Epithelial cell of proximal tubule (primary cell): ENCODE measurements around the gene PER2. TPM values are rescaled to one million over a fixed set of nuclear protein-coding genes. Genes with fewer than 3 reads are reported as not detected.
"Not testable (repeated sequence)": the region's sequence is repeated elsewhere in the genome, so short reads cannot be mapped to it uniquely, and the experiment has no call there.

Source experiments
- DNase-seq: peaks from one replicate; pipeline ENCODE4 v3.0.0-alpha.2; 2011; ENCODE audit warnings: low read depth
- H3K4me3 ChIP-seq: 2 replicates; pipeline ENCODE4 v1.5.1; 2011; ENCODE audit warnings: low read depth, mild to moderate bottlenecking, low read length
- CTCF ChIP-seq: conservative IDR thresholded peaks from 2 replicates; pipeline ENCODE4 v1.5.1; 2012; ENCODE audit warnings: low read depth, mild to moderate bottlenecking, low read length
- total RNA-seq: library from RNA; depleted of rRNA; stranded (reverse); fragments of >200 nt; gene quantifications from 2 replicates; pipeline ENCODE4 v1.2.3, GENCODE V29; 2015

The PER2 gene
- total RNA-seq = 0.86 and 4.1 TPM in 2 replicates

- peak within 1 kb of the TSS; percentile 83 for H3K4me3 ChIP-seq
- DNase-seq = peak; percentile 66
These were observed at the start of gene PER2 for GRCh38 chr2:238287737-238288649. Gene PER2, minus strand, starts transcription at chr2:238288610. Its CDS starts 10,674 bp downstream, at chr2:238277936.

GRCh38 chr2:238337846-238338245, 49.4 kb upstream of the PER2 start:
- DNase-seq = no peak
- H3K4me3 ChIP-seq = no peak overlapping the region
- TF ChIP-seq CTCF = no peak

More at GRCh38 chr2:238287737-238288649, at the start of gene PER2:
- TF ChIP-seq CTCF = peak; percentile 27

GRCh38 chr2:238336793-238337444, 48.5 kb upstream of the PER2 start:
- H3K4me3 ChIP-seq = no peak overlapping the region
- no peak for TF ChIP-seq CTCF
- DNase-seq = no peak

GRCh38 chr2:238336151-238336550, 47.7 kb upstream of the PER2 start:
- peak; percentile 48 for DNase-seq
- TF ChIP-seq CTCF = no peak
- no peak overlapping the region for H3K4me3 ChIP-seq

- not testable (repeated sequence) for H3K4me3 ChIP-seq, DNase-seq
These were observed 47.2 kb upstream of the PER2 start for GRCh38 chr2:238335591-238335990.

GRCh38 chr2:238334885-238335284, 46.5 kb upstream of the PER2 start:
- TF ChIP-seq CTCF = no peak
- DNase-seq = no peak
- no peak overlapping the region for H3K4me3 ChIP-seq

GRCh38 chr2:238331916-238332315, 43.5 kb upstream of the PER2 start:
- no peak overlapping the region for H3K4me3 ChIP-seq
- no peak for TF ChIP-seq CTCF
- no peak for DNase-seq
